Tibial nerve (tissue), 4 donors: ENCODE results near the gene RASIP1. TPM values are rescaled to one million over a fixed set of nuclear protein-coding genes. Genes with fewer than 3 reads are reported as not detected.
"Not testable (repeated sequence)": the region's sequence is repeated elsewhere in the genome, so short reads cannot be mapped to it uniquely, and the experiment has no call there.

Source experiments
- DNase-seq, 2 donors: peaks; one replicate each; pipeline ENCODE4 v3.0.0-alpha.2; 2019; ENCODE audit warnings: low spot score in 2 of 2
- H3K27ac ChIP-seq, 4 donors: fragments of 200-600 bp; sonication (generic) in 3 of 4; one replicate each; pipeline ENCODE4 v1.5.1; 2017 to 2019; ENCODE audit warnings: mild to moderate bottlenecking in 1 of 4
- H3K27me3 ChIP-seq, 2 donors: fragments of 200-600 bp; sonication (generic) in 1 of 2; one replicate each; pipeline versions ENCODE4 v1.5.1 to v1.6.0; 2017 to 2019
- H3K36me3 ChIP-seq, 3 donors: fragments of 200-600 bp; sonication (generic); one replicate each; pipeline ENCODE4 v1.5.1; 2018 to 2019
- H3K4me1 ChIP-seq, 4 donors: fragments of 200-600 bp; sonication (generic) in 3 of 4; one replicate each; pipeline ENCODE4 v1.5.1; 2017 to 2019
- H3K4me3 ChIP-seq, 4 donors: fragments of 200-600 bp; sonication (generic) in 3 of 4; one replicate each; pipeline ENCODE4 v1.5.1; 2017 to 2019; ENCODE audit warnings: mild to moderate bottlenecking in 1 of 4, moderate library complexity in 1 of 4
- H3K9me3 ChIP-seq, 4 donors: fragments of 200-600 bp; sonication (generic) in 3 of 4; one replicate each; pipeline ENCODE4 v1.5.1; 2017 to 2019
- CTCF ChIP-seq, 5 experiments: fragments of 200-600 bp in 3 of 5; fragments of 450-650 bp in 2 of 5; sonication (generic) in 3 of 5; IDR thresholded peaks; one replicate each; pipeline ENCODE4 v1.5.1; 2016 to 2019; ENCODE audit warnings: antibody characterized with exemption in 5 of 5, mild to moderate bottlenecking in 3 of 5, moderate library complexity in 2 of 5
- EP300 ChIP-seq, 2 donors: sonication (generic); formaldehyde crosslinking; IDR thresholded peaks; one replicate each; pipeline ENCODE4 v1.6.1; 2017; ENCODE audit warnings: antibody characterized with exemption in 2 of 2, mild to moderate bottlenecking in 1 of 2
- POLR2A ChIP-seq, 2 donors: fragments of 450-650 bp; IDR thresholded peaks; one replicate each; pipeline ENCODE4 v1.6.1; 2017; ENCODE audit warnings: antibody characterized with exemption in 2 of 2, mild to moderate bottlenecking in 2 of 2, moderate library complexity in 2 of 2
- WGBS, 2 donors: methylation state at CpG; one replicate each; pipeline ENCODE4 v1.1.5; 2018; 5-methylcytosine and 5-hydroxymethylcytosine counted together
- total RNA-seq, 4 donors: library from RNA; depleted of rRNA; stranded (reverse); fragments of >200 nt; gene quantifications; one replicate each; pipeline ENCODE4 v1.1.0, GENCODE V29; 2016

The RASIP1 gene
- total RNA-seq, 4 donors from 2014 or later, result 12.3 to 23.3 (median 19.8) TPM

GRCh38 chr19:48687776-48688175 lies 52.6 kb downstream of the RASIP1 start:
- Histone ChIP-seq H3K9me3 (no peaks in the 10 kb centered on the region), H3K27me3 (no peaks in the 10 kb centered on the region), H3K4me3 (no peak overlapping the region), H3K36me3 (peaks cover 0 to 6% (median 0%) of the 10 kb centered on the region in 3 donors), H3K4me1 (peaks cover 0 to 13% (median 0%) of the 10 kb centered on the region in 4 donors), H3K27ac (no peak overlapping the region)
- TF ChIP-seq EP300 (IDR thresholded peaks at IDR 0.05) (no peak), CTCF (IDR thresholded peaks at IDR 0.05) (no peak), POLR2A (IDR thresholded peaks at IDR 0.05) (no peak)
- 86 to 96% methylated on average over 2 to 3 of the region's 3 CpGs for whole genome bisulfite sequencing, 2 donors
- no peak for DNase-seq

DNA sequence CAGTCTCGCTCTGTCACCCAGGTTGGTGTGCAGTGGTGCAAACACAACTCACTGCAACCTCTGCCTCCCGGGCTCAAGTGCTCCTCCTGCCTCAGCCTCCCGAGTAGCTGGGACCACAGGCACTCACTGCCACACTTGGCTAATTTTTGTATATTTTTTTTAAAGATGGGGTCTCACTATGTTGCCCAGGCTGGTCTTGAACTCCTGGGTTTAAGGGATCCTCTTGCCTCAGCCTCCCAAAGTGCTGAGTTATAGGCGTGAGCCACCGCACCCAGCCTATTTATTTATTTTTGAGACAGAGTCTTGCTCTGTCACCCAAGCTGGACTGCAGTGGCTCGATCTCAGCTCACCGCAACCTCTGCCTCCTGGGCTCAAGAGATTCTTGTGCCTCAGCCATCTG lies 53.8 kb downstream of the RASIP1 start:
- H3K36me3 ChIP-seq, DNase-seq, H3K27me3 ChIP-seq, H3K9me3 ChIP-seq, H3K27ac ChIP-seq, H3K4me3 ChIP-seq: not testable (repeated sequence)
- 94% methylated on average over 7 of the region's 7 CpGs for WGBS, 2 donors
- peaks cover 0 to 13% (median 0%) of the 10 kb centered on the region in 4 donors for H3K4me1 ChIP-seq

DNA sequence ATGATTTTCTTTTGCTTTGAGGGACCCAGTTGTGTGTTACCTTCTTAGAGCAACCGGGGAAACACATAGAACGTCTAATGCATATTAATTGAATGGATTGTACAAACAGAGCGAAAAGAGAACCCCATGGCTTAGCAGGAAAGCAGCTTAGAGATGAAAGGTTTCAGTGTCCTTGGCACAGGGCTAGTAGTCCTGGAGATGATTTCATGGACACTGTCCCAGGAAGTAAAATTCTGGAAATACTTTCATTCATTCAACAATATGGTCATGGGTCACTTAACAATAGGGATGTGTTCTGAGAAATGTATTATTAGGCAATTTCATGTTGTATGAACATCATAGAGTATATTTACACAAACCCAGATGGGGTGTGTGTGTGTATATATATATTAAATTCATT lies 54.3 kb downstream of the RASIP1 start:
- Histone ChIP-seq H3K4me1 (peaks cover 0 to 13% (median 0%) of the 10 kb centered on the region in 4 donors), H3K36me3 (no peaks in the 10 kb centered on the region), H3K9me3 (no peaks in the 10 kb centered on the region), H3K27me3 (no peaks in the 10 kb centered on the region), H3K4me3 (no peak overlapping the region), H3K27ac (no peak overlapping the region)
- no peak for DNase-seq
- no peak for TF ChIP-seq EP300 (IDR thresholded peaks at IDR 0.05)
- WGBS, 2 donors, result 42 to 56% methylated on average over 3 of the region's 3 CpGs

DNA sequence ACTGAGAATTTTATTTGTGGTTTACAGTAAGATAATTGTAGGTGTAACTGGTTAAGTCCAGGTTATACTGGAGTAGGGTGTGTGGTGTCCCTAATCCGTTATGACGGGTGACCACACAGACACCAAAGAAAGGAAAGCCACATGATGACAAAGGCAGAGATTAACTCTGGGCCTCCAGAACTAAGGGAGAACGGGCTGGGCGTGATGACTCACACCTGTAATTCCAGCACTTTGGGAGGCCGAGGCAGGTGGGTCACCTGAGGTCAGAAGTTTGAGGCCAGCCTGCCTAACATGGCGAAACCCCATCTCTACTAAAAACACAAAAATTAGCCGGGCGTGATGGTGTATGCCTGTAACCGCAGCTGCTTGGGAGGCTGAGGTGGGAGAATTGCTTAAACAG lies 54.8 kb downstream of the RASIP1 start:
- DNase-seq, result no peak
- no peak overlapping the region for H3K4me3 ChIP-seq
- no peaks in the 10 kb centered on the region for H3K27me3 ChIP-seq
- TF ChIP-seq EP300 (IDR thresholded peaks at IDR 0.05) (no peak), POLR2A (IDR thresholded peaks at IDR 0.05) (no peak), CTCF (IDR thresholded peaks at IDR 0.05) (no peak)
- no peaks in the 10 kb centered on the region for H3K9me3 ChIP-seq
- WGBS, 2 donors, result 85 to 90% methylated on average over 9 of the region's 9 CpGs
- H3K36me3 ChIP-seq, result no peaks in the 10 kb centered on the region
- no peak overlapping the region for H3K27ac ChIP-seq
- peaks cover 0 to 13% (median 0%) of the 10 kb centered on the region in 4 donors for H3K4me1 ChIP-seq

DNA sequence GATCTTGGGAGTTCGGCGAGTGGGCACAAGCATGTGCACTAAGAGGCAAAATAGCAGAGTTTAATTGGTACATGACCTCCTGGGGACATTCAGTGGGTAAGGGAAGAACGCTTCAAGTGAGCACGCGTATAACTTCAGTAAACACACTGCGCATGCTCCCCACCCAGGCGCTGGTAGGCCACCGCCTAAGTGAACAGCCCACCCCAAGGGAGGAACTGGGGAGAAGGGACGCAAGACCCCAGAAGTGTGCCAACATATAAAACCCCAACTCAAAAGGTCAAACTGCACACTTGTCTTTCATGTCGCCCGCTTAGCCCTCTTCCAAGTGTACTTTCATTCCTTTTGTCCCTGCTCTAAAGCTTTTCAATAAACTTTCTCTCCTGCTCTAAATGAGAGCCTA lies 57.1 kb downstream of the RASIP1 start:
- peak in 1 of 2 donors; percentile 33 for DNase-seq
- 30 to 41% methylated on average over 11 of the region's 11 CpGs for WGBS, 2 donors
- H3K4me3 ChIP-seq, result peak overlapping the region in 1 of 4 donors; percentile 25
- H3K36me3 ChIP-seq, result no peaks in the 10 kb centered on the region
- H3K27me3 ChIP-seq, result no peaks in the 10 kb centered on the region
- TF ChIP-seq POLR2A (IDR thresholded peaks at IDR 0.05) (no peak), CTCF (IDR thresholded peaks at IDR 0.05) (no peak), EP300 (IDR thresholded peaks at IDR 0.05) (no peak)
- no peak overlapping the region for H3K27ac ChIP-seq
- peaks cover 0 to 13% (median 0%) of the 10 kb centered on the region in 4 donors for H3K4me1 ChIP-seq
- no peaks in the 10 kb centered on the region for H3K9me3 ChIP-seq

DNA sequence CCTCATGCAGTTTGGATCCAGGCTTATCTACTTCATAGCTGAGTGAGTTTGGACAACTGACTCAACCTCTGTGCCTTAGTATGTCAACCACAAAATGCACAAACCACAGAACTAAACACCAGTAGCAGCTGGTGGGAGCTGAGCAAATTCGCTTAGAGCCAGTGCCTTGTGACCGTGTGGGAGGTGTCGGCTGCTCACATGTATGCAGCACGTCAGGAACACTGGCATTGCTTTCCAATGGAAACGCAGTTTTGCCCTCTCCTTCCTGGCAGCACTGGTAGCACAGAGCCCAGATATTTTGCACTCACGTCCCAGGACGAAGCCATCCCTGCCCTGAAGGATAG lies 59.3 kb downstream of the RASIP1 start:
- 59 to 68% methylated on average over 7 of the region's 7 CpGs for WGBS, 2 donors
- no peak for DNase-seq

More for the DNA sequence above, 59.3 kb downstream of the RASIP1 start:
- no peaks in the 10 kb centered on the region for H3K9me3 ChIP-seq
- no peak for TF ChIP-seq POLR2A (IDR thresholded peaks at IDR 0.05)
- peak in 1 of 2 donors; percentile 34 for TF ChIP-seq EP300 (IDR thresholded peaks at IDR 0.05)
- no peak for TF ChIP-seq CTCF (IDR thresholded peaks at IDR 0.05)
- no peaks in the 10 kb centered on the region for H3K27me3 ChIP-seq
- H3K4me1 ChIP-seq, result peaks cover 0 to 13% (median 0%) of the 10 kb centered on the region in 4 donors
- H3K36me3 ChIP-seq, result no peaks in the 10 kb centered on the region
- no peak overlapping the region for H3K4me3 ChIP-seq
- H3K27ac ChIP-seq, result peak overlapping the region in 1 of 4 donors; percentile 27
